Activated CD4-positive, alpha-beta T cell treated with anti-CD3 and anti-CD28 coated beads for 48 hours (primary cell): ENCODE results near the gene ATP8B4.
"Not testable (repeated sequence)": the region's sequence is repeated elsewhere in the genome, so short reads cannot be mapped to it uniquely, and the experiment has no call there.

Experiments
- DNase-seq: peaks from one replicate; pipeline ENCODE4 v3.0.0-alpha.2; 2020

Gene ATP8B4

GRCh38 chr15:50140098-50140497 lies 21.1 kb upstream of the ATP8B4 start:
- DNase-seq: no peak

- DNase-seq: no peak
These were observed 19.4 kb upstream of the ATP8B4 start for GRCh38 chr15:50138391-50138790.

- DNase-seq: peak; percentile 16
These were observed 18.9 kb upstream of the ATP8B4 start for GRCh38 chr15:50137893-50138292.

GRCh38 chr15:50137330-50137761 lies 18.3 kb upstream of the ATP8B4 start:
- DNase-seq: peak; percentile 71

GRCh38 chr15:50135031-50135551 lies 16.1 kb upstream of the ATP8B4 start:
- peak; percentile 67 for DNase-seq

- no peak for DNase-seq
These were observed 15.5 kb upstream of the ATP8B4 start for GRCh38 chr15:50134524-50135024.

- DNase-seq: not testable (repeated sequence)
These were observed 13.4 kb upstream of the ATP8B4 start for GRCh38 chr15:50132251-50132984.

- no peak for DNase-seq
These were observed 12.6 kb upstream of the ATP8B4 start for GRCh38 chr15:50131617-50132016.

- DNase-seq: peak; percentile 18
These were observed 9.2 kb upstream of the ATP8B4 start for GRCh38 chr15:50128266-50128665.

GRCh38 chr15:50127255-50127777 lies 8.3 kb upstream of the ATP8B4 start:
- no peak for DNase-seq

- no peak for DNase-seq
These were observed 7.0 kb upstream of the ATP8B4 start for GRCh38 chr15:50126072-50126471.

- DNase-seq: no peak
These were observed 5.6 kb upstream of the ATP8B4 start for GRCh38 chr15:50124631-50125030.

GRCh38 chr15:50123861-50124557 lies 5.0 kb upstream of the ATP8B4 start:
- DNase-seq: peak; percentile 26

- DNase-seq: no peak
These were observed 1.7 kb upstream of the ATP8B4 start for GRCh38 chr15:50120729-50121128.

GRCh38 chr15:50117431-50118027 lies 1.5 kb downstream of the ATP8B4 start:
- DNase-seq: no peak

- DNase-seq: peak; percentile 17
These were observed 2.6 kb downstream of the ATP8B4 start for GRCh38 chr15:50116477-50116876.

- DNase-seq: no peak
These were observed 4.8 kb downstream of the ATP8B4 start for GRCh38 chr15:50113992-50114780.

GRCh38 chr15:50113187-50113505 lies 5.9 kb downstream of the ATP8B4 start:
- DNase-seq: no peak

GRCh38 chr15:50112488-50113186 lies 6.4 kb downstream of the ATP8B4 start:
- no peak for DNase-seq

GRCh38 chr15:50110285-50110684 lies 8.7 kb downstream of the ATP8B4 start:
- DNase-seq: no peak

- DNase-seq: no peak
These were observed 9.7 kb downstream of the ATP8B4 start for GRCh38 chr15:50109076-50109987.
